ENCODE data around the gene BACH2.

The BACH2 gene

DNA sequence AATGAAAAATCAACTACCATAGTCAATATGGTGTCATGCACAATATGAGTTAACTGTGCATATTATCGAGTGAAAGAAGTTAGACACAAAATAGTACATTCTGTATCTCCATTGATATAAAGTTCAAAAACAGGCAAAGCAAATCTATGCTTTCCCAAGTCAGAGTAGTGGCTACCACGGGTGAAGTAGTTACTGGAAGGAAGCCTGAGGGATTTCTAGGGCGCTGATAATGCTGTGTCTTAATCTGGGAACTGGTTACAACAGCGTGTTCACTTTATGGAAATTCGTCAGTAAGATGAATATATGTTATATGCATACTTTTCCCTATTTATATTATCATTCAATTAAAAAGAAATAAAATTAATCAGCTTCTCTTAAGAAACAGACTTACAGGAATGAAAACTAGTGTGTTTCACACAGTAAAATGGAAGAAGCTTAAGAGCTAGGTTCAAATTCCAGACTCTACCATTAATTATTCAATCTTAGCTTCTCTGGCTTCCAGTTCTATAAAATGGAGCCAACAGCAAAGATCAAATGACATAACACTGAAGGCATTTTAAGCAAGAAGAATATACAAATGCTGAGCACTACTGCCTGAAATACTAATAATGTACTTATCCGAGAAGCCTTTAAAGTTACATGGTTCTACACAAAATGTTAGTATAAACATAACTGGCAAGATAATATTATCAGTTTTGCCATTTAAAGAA lies 19.2 kb downstream of the BACH2 start:
- no peak for DNase-seq

DNA sequence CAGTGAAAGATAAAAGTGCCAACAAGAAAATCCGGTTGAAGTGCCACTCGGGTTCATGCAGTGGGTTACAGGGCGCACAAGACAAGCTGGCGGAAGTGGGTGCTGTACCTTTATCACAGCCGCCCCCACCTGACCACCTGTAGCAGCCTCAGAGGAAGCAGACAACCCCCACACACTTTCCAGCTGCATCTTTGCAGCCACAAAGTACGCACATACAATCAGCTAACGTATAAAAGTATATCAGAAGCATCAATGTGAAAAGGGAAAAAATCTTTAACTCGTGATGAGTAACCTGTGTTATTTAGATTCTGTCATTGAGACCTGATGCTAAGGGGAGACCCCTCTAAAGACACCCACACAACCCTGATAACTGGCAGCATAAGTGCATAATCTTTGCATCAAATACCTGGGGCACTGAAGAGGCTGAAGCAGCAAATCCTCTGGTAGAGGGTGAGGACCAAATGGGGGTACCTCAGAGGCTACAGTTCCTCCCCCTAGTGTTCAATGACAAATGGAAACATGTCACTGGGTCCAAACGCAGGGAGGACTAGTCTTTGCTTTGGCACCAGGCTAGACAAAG lies 22.1 kb downstream of the BACH2 start:
- no peak for DNase-seq

DNA sequence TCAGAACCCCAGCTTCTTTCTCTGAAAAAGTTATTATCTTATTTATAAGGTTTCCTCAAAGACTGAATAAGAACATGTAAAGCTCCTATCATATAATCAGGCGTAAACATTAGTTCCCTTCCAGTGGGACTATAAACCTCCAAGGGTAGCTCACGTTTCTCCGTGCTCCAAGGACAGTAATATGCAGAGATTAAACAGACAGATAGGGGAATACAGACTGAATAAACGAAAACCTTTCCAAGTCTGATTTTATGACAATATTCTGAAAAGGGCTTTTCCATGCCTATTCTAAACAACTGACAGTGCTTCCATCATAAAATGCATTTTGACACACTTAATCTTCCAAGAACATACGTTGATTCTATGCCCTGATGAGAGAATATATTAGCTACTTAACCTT lies 22.8 kb downstream of the BACH2 start:
- no peak for DNase-seq

DNA sequence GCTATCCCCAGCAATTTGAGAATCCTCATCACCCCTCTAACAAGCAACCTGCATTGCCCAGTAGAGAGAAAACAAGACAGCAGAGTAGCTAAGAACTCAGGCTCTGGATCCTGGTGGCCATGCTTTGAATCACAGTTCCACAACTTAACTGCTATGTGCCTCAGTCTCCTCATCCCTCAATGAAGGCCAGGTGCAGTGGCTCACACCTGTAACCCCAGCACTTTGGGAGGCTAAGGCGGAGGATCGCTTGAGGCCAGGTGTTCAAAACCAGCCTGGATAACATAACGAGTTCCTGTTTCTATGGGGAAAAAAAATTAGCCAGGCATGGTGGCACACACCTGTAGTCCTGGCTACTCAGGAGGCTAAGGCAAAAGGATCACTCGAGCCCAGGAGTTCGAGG lies 23.7 kb downstream of the BACH2 start:
- no peak for DNase-seq

DNA sequence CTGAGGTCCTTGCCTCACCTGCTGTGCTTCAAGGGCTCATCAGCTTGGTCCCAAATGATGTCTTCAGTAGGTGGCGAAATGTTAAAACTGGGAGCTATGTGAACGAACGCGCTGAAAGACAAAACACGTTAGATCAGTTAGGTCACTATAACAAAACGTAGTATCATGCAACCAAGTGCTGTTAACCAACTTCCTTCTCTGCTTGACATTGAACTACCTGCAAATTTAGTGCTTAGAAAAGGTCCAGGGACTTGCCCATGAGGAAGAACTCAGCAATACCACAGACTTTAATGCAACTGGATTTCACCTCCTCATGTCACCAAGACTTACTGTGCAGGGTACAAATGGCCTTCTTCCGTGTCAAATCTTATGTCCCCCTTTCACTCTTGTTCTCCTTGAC lies 24.8 kb downstream of the BACH2 start:
- no peak for DNase-seq

DNA sequence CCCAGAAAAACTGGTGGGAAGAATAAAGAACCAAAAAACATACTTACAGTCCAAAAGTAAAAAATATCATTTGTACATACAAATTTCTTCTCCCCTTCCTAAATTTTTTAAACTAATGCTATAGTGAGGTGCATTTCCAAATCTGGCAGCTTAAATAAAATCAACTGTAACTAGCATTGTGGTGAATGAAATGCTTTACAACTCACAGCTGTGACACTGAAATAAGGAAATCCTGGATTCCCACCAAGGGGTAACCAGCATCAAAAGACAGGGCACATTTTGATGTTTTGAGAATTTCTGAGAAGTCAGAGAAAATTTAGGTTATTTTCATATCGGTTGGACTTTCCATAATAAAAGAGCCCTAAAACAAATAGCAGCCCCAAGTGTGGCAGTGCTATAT lies 27.3 kb downstream of the BACH2 start:
- DNase-seq = no peak

DNA sequence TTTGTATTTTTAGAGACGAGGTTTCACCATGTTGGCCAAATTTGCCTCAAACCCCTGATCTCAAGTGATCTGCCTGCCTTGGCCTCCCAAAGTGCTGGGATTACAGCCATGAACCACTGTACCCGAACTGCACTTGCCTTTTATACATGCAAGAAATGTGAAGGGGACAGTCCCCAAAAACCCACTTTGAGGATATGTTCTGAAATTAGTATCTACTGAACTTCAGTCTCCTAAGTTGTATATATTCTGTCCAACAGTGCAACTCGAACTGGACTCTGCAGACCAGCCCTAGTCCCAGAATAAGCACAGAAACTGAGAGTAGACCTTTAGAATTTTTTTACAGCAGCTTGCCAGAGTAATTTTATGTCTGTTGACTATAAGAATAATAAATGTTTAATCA lies 28.5 kb downstream of the BACH2 start:
- no peak for DNase-seq

DNA sequence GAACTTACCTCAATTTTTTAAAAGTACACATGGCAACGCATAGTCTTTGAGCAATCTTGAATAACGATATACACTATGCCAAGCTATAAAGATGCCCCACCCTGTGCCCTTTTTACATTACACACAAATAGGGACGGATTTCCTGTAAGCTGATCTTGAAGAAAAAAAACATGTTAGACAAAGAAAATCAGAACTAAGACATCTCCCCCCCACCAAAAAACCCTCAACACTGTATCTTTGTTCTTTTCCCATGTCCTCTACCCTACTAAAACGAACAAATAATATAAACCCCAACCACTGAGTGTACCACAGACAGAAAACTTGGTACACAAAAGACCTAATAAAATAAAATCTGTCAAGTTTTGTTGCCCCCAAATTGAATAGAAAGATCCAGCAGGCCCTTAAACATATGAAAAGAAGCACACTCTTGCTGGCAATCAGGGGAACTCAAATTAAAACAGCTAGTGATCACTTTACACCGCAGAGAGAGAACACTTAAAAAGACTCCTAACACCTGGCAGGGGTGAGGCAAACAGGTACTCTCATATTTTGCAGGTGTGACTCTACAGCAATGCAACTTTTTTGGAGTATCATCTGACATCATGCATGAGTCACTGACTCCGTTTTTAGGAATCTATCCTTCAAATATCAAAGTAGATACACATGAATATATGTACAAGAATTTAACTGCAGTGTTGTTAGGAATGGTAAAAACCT lies 29.6 kb downstream of the BACH2 start:
- DNase-seq = no peak

DNA sequence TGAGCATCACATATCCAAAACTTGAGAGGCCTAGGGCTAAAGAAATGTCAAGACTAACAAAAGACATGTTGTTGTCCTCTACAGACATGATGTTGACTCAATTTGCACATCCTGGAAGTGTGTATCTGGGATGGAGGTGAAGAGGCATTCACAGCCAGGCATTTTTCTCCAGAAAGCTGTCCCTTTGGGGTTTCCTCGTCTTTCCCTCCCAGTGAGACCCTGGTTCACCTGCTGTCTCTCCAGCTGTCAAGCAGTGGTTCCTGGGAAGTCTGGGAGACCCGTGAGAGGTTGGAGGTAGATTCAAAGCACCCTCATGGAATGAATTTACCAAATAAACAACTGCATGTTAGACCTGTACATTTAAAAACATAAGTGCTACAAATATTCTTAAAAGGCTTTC lies 32.1 kb downstream of the BACH2 start:
- no peak for DNase-seq

DNA sequence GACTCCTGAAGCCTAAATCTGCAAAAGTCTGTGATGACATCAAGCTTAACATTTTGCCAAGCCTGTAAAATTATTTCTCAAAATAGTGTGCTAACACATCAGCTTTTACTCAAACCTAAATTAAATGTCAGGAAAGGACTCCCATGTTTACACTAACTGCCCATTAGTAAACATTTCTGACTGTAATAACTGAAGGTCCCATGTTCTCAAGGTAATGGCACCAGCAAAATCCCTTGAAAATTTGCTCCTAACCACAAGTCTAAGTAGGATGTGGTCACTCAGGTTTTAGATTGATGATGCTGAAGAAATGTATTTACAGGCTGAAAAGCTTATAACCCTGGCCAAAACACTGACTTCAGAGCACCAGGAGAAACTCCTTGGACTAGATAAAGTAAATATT lies 33.0 kb downstream of the BACH2 start:
- no peak for DNase-seq

DNA sequence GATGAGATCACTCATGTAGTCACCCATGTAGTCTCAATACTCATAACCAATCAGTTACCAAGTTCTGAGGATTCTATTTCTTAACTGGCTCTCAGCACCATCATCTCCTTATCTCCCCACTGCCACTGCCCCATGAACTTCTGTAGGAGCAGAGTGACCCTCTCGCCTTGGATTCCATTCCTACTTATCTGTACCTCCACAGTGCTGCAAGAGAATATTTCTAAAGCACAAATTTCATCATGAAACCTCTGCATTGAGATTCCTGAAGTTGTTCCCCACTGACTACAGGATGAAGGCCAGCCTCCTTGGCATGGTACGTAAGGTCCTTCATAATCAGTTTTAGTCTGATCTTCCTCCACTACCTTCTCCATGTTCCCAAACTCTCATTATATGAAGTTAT lies 34.8 kb downstream of the BACH2 start:
- DNase-seq = no peak

DNA sequence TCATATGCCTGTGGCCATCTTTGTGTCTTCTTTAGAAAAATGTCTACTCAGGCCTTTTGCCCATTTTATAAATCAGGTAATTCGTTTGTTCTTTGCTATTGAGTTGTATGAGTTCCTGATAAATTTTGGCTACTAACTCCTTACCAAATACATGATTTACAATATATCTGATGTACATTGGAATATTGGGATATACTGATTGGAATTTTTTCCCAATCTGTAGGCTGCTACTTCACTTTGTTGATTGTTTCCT lies 39.2 kb downstream of the BACH2 start:
- no peak for DNase-seq

DNA sequence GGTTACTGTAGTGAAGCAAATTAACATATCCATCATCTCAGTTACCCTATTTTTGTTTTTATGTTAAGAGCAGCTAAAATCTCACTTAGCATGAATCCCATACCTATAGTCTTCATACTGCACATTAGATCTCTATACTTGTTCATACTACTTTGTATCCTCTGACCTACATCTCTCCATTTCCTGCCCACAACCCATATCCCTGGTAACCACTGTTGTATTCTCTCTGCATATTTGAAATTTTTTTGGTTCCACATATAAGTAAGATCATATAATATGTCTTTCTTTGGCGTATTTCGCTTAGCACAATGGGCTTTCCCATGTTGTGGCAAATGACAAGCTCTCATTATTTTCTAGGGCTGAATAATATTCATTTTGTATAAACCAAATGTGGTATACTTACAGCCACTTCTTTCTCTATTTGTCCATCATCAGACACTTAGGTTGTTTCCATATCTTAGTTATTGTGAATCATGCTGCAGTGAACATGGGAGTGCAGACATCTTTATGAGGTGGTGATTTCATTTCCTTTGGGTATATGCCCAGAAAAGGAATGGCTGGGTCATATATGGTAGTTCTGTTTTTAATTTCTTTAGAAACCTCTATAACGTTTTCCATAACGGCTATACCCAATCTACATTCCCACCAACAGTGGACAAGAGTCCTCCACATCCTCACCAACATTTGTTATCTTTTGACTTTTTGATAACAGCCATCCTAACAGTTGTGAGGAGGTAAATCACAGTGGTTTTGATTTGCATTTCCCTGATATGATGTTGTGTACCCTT lies 39.8 kb downstream of the BACH2 start:
- no peak for DNase-seq

DNA sequence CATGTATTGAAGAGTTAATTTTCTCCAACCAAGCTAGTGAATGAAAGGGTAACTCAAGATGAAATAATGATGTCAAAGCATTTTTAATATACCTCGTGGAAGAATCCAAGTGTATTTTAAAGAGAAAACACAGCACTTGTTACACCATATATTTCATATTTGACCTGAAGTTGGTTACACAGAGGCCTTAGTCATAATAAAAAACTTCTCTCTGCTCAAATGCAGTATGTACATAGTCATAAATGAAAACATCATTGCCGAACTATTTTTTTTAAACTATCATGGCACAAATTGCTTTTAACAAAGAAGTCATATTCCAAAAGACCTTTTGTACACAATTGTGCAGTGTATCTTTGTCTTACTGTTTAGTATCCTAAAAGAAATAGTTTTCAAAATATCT lies 43.0 kb downstream of the BACH2 start:
- DNase-seq = no peak

DNA sequence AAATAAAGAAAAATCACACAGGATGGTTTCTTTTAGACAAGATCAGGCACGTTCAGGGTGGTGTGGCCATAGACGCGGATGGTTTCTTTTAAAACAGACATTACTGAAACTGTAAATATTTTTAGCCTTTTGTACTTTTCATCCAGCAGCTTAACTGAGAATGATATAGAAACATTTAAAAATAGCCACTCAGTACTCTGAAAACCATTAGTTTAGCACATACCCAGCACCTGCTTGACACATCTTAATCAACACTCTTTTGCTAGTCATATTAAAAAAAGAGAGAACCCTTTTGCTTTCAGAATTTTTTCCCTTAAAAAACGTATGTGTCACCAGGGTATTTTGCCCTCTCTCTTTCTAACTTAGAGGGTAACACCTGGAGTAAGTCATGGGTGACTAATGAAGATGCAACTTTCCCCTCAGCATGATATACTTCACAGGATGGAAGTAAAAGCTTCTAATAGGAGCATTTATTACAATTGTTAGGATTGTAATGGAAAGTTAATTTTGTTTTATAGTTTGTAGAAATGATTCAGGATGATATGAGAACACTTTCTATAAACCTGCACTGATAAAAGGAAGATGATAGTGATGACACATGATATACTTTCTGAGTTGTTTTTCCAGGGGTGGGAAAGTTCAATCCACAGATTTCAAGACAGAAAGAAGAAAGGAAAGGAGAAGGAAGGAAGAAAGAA lies 45.2 kb downstream of the BACH2 start:
- DNase-seq = no peak

DNA sequence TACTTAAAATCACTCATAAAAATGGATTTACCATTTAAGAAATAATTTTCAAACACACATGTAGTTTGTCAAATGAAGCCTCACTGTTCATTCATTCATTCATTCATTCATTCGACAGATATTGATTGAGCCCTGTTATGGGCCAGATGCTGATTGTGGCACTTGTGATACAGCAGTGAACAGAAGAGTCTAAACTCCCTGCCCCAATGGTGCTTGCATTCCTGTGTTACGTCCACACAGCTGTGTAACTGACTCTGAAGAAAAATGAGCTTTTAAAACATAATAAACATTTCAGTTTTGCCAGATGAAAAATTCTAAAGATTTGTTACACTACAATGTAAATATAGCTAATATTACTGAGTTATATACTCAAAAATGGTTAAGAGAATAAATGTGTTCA lies 46.2 kb downstream of the BACH2 start:
- DNase-seq = no peak

DNA sequence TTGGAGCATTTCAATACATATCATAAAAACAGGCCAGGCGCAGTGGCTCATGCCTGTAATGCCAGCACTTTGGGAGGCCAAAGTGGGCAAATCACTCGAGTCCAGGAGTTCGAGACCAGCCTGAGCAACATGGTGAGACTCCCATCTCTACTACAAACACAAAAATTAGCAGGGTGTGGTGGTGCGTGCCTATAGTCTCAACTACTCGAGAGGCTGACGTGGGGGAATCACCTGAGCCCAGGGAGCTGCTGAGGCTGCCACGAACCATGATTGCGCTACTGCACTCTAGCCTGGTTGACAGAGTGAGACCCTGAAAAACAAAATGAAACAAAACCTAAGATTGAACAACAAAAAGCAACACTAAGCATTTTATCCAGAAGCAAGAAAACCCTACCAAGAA lies 47.2 kb downstream of the BACH2 start:
- no peak for DNase-seq

DNA sequence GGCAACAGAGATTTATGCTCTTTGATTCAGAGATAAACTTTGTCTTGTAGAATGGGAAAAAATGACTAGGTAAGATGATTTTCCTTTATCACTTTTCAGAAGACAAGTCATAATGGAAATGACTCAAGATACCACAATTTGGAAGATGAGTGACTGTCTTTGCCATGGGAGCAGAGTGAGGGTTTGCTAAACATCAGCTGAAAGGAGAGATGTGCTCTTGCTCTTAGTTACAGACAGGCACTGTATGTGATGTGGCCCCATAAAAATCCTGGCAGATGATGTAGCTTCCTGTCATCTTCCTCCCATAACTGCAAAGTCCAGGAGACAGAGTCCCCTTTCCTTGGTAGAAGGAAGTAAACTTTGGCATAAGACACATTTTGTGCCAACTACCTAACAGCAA lies 47.6 kb downstream of the BACH2 start:
- DNase-seq = no peak

DNA sequence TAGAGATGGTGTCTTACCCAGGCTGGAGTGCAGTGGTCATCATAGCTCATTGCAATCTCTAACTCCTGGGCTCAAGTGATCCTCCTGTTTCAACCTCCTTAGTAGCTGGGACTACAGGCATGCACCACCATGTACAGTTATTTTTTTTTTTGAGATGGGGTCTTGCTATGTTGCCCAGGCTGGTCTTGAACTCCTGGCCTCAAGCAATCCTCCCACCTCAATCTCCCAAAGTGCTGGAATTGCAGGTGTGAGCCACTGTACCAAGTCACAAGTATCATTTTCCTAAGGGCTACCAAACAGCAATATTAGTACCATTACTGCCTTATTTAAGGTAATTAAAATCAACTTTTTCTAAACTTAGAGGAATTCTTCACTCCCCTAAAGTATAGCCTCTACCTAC lies 49.4 kb downstream of the BACH2 start:
- DNase-seq = no peak

DNA sequence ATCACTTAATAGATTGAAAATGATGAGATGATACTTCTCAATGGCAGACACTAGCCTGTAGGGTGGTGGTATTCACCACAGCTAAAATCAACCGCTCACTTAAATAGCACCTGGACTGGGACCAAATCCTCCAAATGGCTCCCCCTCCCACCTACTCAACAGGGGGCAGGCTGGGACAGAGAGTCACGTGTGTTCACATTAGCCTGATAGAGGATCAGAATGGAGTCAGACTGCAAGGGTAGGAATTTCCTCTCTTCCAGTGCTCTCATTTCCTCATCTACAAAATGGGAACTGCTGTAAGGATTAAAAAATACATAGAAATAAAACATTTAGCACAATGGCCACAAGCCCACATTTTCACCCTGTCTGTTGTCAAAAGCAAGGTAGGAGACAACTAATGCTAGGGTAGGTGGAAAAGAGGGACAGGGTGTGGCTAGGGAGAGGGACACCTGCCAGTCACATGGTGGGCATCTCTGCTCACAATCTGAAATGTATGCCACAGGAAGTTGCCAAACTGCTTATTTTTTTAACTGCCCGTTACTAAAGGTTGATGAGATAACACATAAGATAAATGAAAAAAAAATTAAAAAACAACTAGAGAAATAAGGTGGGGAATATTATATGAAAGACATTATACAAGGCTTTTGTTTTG lies 55.3 kb downstream of the BACH2 start:
- peak; percentile 59 for DNase-seq

DNA sequence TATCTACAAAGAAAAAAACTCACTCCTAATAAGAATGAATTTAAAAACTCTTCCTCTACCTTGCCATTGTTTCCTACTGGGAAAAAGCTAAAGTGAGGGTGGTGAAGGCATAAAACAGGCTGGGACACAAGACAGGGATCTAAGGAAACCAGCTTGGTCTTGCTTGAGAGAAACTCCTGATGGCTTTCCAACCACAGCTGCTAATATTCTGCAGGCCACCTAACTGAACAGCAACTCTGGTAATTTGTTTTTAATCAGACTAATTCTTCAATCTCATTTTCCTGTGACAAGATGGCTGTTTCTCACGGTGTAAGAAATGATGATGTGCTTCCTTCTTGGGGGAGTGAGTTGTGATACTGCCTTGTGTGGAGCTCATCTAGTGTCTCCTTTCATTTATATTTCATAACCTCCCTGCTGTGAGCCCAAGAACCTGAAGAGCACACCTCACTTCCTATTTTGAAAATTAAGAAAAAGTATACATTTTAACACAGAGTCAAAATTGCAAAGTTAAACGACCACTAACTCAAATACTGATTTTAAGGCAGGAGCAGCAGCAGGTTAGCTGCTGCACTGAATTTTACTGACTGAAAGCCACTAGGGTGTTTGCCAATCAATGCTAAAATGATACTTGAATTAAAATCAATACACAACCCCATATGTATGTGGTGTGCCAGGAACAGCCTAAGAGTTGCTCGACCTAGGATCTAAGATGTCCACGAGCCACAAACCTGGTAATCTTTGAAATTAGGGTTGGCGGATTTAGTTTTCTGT lies 58.0 kb downstream of the BACH2 start:
- no peak for DNase-seq

DNA sequence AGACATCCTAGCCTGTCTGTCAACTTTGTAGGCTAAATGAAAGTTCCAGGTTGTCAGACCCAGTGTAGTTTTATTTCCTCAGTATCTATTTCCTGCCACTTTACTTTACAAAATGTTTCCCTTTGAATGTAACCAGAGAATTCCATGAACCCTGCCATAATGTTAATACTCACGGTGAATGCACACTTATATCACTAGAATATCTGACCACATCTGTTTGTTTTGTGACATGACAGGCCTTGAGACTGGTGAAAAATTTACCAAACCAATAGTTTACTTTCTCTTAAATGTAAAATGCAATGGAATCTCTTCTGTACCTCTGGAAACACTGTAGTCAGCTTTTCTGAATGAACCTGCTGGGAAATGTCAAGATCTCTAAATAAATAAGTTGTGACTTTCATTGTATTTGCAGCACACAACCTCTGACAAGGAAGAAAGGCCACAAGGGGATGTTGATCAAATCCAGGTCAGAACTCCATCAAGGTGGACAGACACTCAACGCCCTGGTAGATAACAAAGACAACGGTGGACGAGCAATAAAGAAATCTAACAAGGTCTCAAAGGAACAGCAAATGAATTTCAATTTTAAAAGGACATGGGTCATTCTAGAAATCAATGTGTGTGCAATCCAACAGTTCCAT lies 59.2 kb downstream of the BACH2 start:
- no peak for DNase-seq
